Neuronal stem cell (in vitro differentiated cells): ENCODE results near the gene TMTC1.

Source experiments
- DNase-seq: peaks from one replicate; pipeline ENCODE4 v3.0.0-alpha.2; 2013; ENCODE audit warnings: low spot score
- H2AFZ ChIP-seq: one replicate; pipeline ENCODE4 v1.6.1; 2013; ENCODE audit warnings: mild to moderate bottlenecking, low read length, inconsistent platforms
- H2AK5ac ChIP-seq: 2 replicates; pipeline ENCODE4 v1.6.1; 2013; ENCODE audit warnings: low read depth, mild to moderate bottlenecking, inconsistent platforms, low read length, moderate library complexity, mixed read lengths
- H2BK120ac ChIP-seq: 2 replicates; pipeline ENCODE4 v1.6.1; 2013; ENCODE audit warnings: low read depth, mild to moderate bottlenecking, inconsistent platforms, low read length, moderate library complexity, mixed read lengths
- H2BK12ac ChIP-seq: one replicate; pipeline ENCODE4 v1.6.1; 2013; ENCODE audit warnings: low read length, inconsistent platforms
- H2BK15ac ChIP-seq: 2 replicates; pipeline ENCODE4 v1.6.1; 2013; ENCODE audit warnings: mild to moderate bottlenecking, low read length, inconsistent platforms, mixed read lengths
- H2BK5ac ChIP-seq: one replicate; pipeline ENCODE4 v1.6.1; 2013; ENCODE audit warnings: inconsistent platforms, mild to moderate bottlenecking, low read length, moderate library complexity
- H3K14ac ChIP-seq: one replicate; pipeline ENCODE4 v1.6.1; 2013; ENCODE audit warnings: low read length, inconsistent platforms
- H3K18ac ChIP-seq: 2 replicates; pipeline ENCODE4 v1.6.1; 2013; ENCODE audit warnings: low read length, inconsistent platforms
- H3K23ac ChIP-seq: 2 replicates; pipeline ENCODE4 v1.6.1; 2013; ENCODE audit warnings: low read depth, mild to moderate bottlenecking, mixed read lengths, low read length, inconsistent platforms; ENCODE audit not compliant: poor library complexity
- H3K27ac ChIP-seq: replicated peaks from 3 replicates; pipeline ENCODE4 v1.5.1; 2013; ENCODE audit warnings: low read length, inconsistent platforms
- H3K27me3 ChIP-seq, 3 experiments: 2 replicates each; pipeline ENCODE4 v1.6.1; 2013; ENCODE audit warnings: low read length in 3 of 3, mild to moderate bottlenecking in 2 of 3, inconsistent platforms in 1 of 3, low read depth in 1 of 3, mixed read lengths in 1 of 3, moderate library complexity in 1 of 3; ENCODE audit not compliant: control insufficient read depth in 3 of 3, insufficient read depth in 3 of 3
- H3K36me3 ChIP-seq, 2 donors: replicated peaks in 1 of 2; 2 replicates each; pipeline ENCODE4 v1.6.1; 2013; ENCODE audit warnings: low read length in 2 of 2; ENCODE audit not compliant: control insufficient read depth in 2 of 2, insufficient read depth in 2 of 2
- H3K4ac ChIP-seq: 2 replicates; pipeline ENCODE4 v1.6.1; 2013; ENCODE audit warnings: inconsistent platforms, mild to moderate bottlenecking, low read length, moderate library complexity
- H3K4me1 ChIP-seq, 2 donors: 1 replicate in 1 of 2; 2 replicates in 1 of 2; pipeline ENCODE4 v1.6.1; 2013; ENCODE audit warnings: low read length in 2 of 2, low read depth in 1 of 2; ENCODE audit not compliant: control insufficient read depth in 2 of 2, insufficient read depth in 1 of 2
- H3K4me2 ChIP-seq: one replicate; pipeline ENCODE4 v1.6.1; 2013; ENCODE audit warnings: mild to moderate bottlenecking, low read length, inconsistent platforms; ENCODE audit not compliant: insufficient read depth, poor library complexity, severe bottlenecking
- H3K4me3 ChIP-seq, 2 donors: 2 replicates each; pipeline ENCODE4 v1.5.1; 2013; ENCODE audit warnings: low read length in 2 of 2, mild to moderate bottlenecking in 2 of 2, inconsistent platforms in 1 of 2, moderate library complexity in 1 of 2
- H3K79me1 ChIP-seq: one replicate; pipeline ENCODE4 v1.6.1; 2013; ENCODE audit warnings: low read depth, mild to moderate bottlenecking, inconsistent platforms, low read length, moderate library complexity
- H3K9ac ChIP-seq: one replicate; pipeline ENCODE4 v1.6.1; 2013; ENCODE audit warnings: mild to moderate bottlenecking, low read depth, low read length, inconsistent platforms; ENCODE audit not compliant: poor library complexity
- H3K9me3 ChIP-seq, 2 donors: replicated peaks in 1 of 2; 2 replicates each; pipeline versions ENCODE3 to v1.6.1; 2013; ENCODE audit warnings: low read length in 2 of 2, mild to moderate bottlenecking in 2 of 2, inconsistent platforms in 1 of 2, low read depth in 1 of 2, mixed read lengths in 1 of 2, moderate library complexity in 1 of 2; ENCODE audit not compliant: control insufficient read depth in 2 of 2, insufficient read depth in 1 of 2
- H4K8ac ChIP-seq: one replicate; pipeline ENCODE4 v1.6.1; 2013; ENCODE audit warnings: low read depth, mild to moderate bottlenecking, inconsistent platforms, low read length, moderate library complexity
- H4K91ac ChIP-seq: one replicate; pipeline ENCODE4 v1.6.1; 2013; ENCODE audit warnings: low read length, low read depth, mild to moderate bottlenecking, inconsistent platforms; ENCODE audit not compliant: poor library complexity
- WGBS, 2 donors: extraction: QIAGEN DNeasy Blood & Tissue Kit; methylation state at CpG; one replicate each; pipeline ENCODE4 v1.1.7; 2013; ENCODE audit warnings: missing lambda C conversion rate in 2 of 2, mixed read lengths in 1 of 2; ENCODE audit not compliant: insufficient read length in 2 of 2, insufficient replicate concordance in 1 of 2; ENCODE audit errors: extremely low coverage in 2 of 2; 5-methylcytosine and 5-hydroxymethylcytosine counted together

TMTC1 gene

DNA sequence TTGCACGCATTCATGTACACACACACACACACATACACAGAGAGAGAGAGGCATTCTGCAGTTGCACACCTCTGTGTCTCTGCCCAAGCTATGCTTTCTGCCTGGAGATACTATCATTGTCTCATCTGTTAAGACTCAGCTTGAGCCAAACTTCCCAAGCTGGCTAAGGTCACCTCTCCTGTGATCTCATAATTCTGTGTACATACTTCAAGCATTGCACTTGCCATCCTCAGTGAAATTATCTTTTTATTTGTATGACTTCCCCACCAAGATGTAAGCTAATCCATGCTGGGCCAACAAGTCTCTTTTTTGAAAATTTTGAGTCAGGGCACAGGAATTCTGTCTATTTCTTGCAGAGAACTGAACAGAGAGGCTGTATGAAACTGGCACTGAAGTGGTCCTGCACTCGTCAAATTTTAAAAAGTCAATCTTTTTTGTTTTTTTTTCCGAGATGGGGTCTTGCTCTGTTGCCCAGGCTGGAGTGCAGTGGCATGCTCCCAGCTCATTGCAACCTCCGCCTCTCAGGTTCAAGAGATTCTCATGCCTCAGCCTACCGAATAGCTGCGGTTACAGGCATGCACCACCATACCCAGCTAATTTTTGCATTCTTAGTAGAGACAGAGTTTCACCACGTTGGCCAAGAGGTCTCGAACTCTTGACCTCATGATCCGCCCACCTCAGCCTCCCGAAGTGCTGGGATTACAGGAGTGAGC, 44.3 kb downstream of the TMTC1 start:
- Histone ChIP-seq H2BK15ac (no peak overlapping the region), H3K14ac (no peak overlapping the region), H2BK5ac (no peak overlapping the region), H3K4ac (no peak overlapping the region), H2BK12ac (no peak overlapping the region), H4K91ac (no peak overlapping the region), H4K8ac (no peak overlapping the region), H2AK5ac (no peak overlapping the region), H3K27ac (no peak overlapping the region), H3K36me3 (peaks cover 0 to 56% of the 10 kb centered on the region in 2 donors), H2BK120ac (no peak overlapping the region), H3K4me2 (no peak overlapping the region), H3K23ac (no peak overlapping the region), H2AFZ (no peak overlapping the region), H3K9ac (no peak overlapping the region), H3K4me3 (no peak overlapping the region), H3K79me1 (no peaks in the 10 kb centered on the region), H3K9me3 (peaks cover 0 to 2% of the 10 kb centered on the region in 2 donors), H3K4me1 (peaks cover 0 to 1% of the 10 kb centered on the region in 2 donors), H3K18ac (no peak overlapping the region), H3K27me3 (no peaks in the 10 kb centered on the region)
- no peak for DNase-seq
- no CpG with 5 or more reads among the region's 10 CpGs for WGBS, 2 donors

DNA sequence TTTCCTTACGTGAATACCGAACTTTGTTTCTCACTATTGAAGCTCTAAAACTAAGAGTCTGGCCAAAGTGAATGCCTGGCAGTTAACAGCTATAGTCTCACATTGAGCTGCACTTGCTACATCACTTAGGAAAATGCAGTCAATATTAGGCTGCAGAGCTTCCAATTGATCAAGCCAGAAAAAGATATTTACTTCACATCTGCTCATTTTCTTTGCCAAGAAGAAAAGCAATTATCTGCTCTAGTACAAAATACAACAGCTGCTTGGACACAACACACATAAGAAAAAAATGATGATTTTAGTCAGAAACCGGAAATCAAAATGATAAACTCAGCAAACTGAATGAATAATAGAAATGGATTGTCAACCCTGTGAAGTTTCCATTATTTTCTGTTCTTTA, 45.4 kb downstream of the TMTC1 start:
- H4K91ac ChIP-seq = no peak overlapping the region
- no peak overlapping the region for H3K4me2 ChIP-seq
- H3K9me3 ChIP-seq = peaks cover 0 to 2% of the 10 kb centered on the region in 2 donors
- H3K4me1 ChIP-seq = peaks cover 0 to 1% of the 10 kb centered on the region in 2 donors
- no peaks in the 10 kb centered on the region for H3K79me1 ChIP-seq
- H3K36me3 ChIP-seq = peaks cover 0 to 55% of the 10 kb centered on the region in 2 donors
- H3K27me3 ChIP-seq = no peaks in the 10 kb centered on the region
- H2BK15ac ChIP-seq = no peak overlapping the region
- H2BK5ac ChIP-seq = no peak overlapping the region
- no peak overlapping the region for H2BK120ac ChIP-seq
- no peak overlapping the region for H3K23ac ChIP-seq
- H2AFZ ChIP-seq = no peak overlapping the region
- no peak overlapping the region for H3K4me3 ChIP-seq
- no peak overlapping the region for H3K14ac ChIP-seq
- H3K4ac ChIP-seq = no peak overlapping the region
- H2BK12ac ChIP-seq = no peak overlapping the region
- DNase-seq = no peak
- WGBS, 2 donors = no CpG with 5 or more reads among the region's 3 CpGs
- no peak overlapping the region for H3K27ac ChIP-seq
- no peak overlapping the region for H4K8ac ChIP-seq
- H3K18ac ChIP-seq = no peak overlapping the region
- no peak overlapping the region for H2AK5ac ChIP-seq
- H3K9ac ChIP-seq = no peak overlapping the region

DNA sequence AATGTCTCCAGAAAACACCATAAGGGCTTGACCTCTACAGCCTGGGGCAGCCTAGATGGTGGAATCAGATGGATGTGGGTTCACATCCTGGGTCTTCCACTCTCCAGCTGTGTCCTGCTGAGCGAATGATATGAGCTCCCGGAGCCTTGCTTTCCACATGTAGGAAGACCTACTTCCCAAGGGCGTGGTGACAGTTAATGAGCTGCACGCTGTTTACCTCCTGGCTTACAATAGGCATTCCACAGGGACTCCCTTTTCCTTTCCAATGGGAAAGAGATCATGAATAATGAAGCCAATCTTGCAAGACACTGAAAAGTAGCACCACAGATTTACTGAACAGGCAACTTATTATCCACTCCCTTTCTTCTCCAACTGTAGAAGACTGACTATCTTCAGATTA, 46.1 kb downstream of the TMTC1 start:
- Histone ChIP-seq H3K14ac (no peak overlapping the region), H2BK120ac (no peak overlapping the region), H3K36me3 (peaks cover 0 to 55% of the 10 kb centered on the region in 2 donors), H3K18ac (no peak overlapping the region), H3K4me3 (no peak overlapping the region), H3K9ac (no peak overlapping the region), H2BK12ac (no peak overlapping the region), H3K27ac (no peak overlapping the region), H3K27me3 (no peaks in the 10 kb centered on the region), H3K79me1 (no peaks in the 10 kb centered on the region), H2BK5ac (no peak overlapping the region), H4K91ac (no peak overlapping the region), H2AFZ (no peak overlapping the region), H3K9me3 (peaks cover 0 to 2% of the 10 kb centered on the region in 2 donors), H3K4me2 (no peak overlapping the region), H3K4me1 (peaks cover 0 to 1% of the 10 kb centered on the region in 2 donors), H4K8ac (no peak overlapping the region), H2BK15ac (no peak overlapping the region), H2AK5ac (no peak overlapping the region), H3K23ac (no peak overlapping the region), H3K4ac (no peak overlapping the region)
- no CpG with 5 or more reads among the region's 4 CpGs for WGBS, 2 donors
- DNase-seq = no peak

DNA sequence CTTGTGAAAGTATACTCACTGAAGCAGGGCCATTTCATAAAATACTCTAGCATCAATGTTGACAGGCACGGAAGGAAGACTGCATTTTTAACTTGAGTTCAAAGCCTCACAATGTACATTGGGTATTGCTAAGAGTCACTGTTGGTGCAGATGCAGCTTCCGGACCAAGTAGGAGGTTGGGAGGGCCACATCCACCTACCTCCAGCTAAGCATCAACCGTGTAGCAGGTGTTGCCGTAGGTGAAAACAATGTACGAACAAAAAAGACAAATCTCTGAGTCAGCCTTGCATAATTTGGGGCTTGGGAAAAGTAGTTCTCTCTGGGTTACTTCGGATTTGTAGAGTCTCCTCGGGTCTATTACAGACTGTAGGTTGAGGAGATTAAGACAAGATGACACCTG, 48.1 kb downstream of the TMTC1 start:
- WGBS, 2 donors = no CpG with 5 or more reads among the region's 7 CpGs
- Histone ChIP-seq H3K27ac (no peak overlapping the region), H3K79me1 (no peaks in the 10 kb centered on the region), H3K4me1 (peaks cover 0 to 1% of the 10 kb centered on the region in 2 donors), H2BK12ac (no peak overlapping the region), H2BK5ac (no peak overlapping the region), H2BK120ac (no peak overlapping the region), H3K4ac (no peak overlapping the region), H3K36me3 (peaks cover 0 to 61% of the 10 kb centered on the region in 2 donors), H2AK5ac (no peak overlapping the region), H3K14ac (no peak overlapping the region), H4K8ac (no peak overlapping the region), H3K27me3 (no peaks in the 10 kb centered on the region), H3K4me3 (no peak overlapping the region), H2AFZ (no peak overlapping the region), H3K4me2 (no peak overlapping the region), H2BK15ac (no peak overlapping the region), H3K23ac (no peak overlapping the region), H3K18ac (no peak overlapping the region), H4K91ac (no peak overlapping the region), H3K9ac (no peak overlapping the region), H3K9me3 (peaks cover 0 to 2% of the 10 kb centered on the region in 2 donors)
- DNase-seq = no peak
